DMS153 treated with DMSO at 0.1 percent for 48 hours (cell line): Measurements from ENCODE around the gene TSHZ3.

Experiments used
- DNase-seq: peaks from one replicate; lab custom pipeline; 2025; ENCODE audit not compliant: unreplicated experiment; lab: John Stamatoyannopoulos, UW

TSHZ3 gene

DNA sequence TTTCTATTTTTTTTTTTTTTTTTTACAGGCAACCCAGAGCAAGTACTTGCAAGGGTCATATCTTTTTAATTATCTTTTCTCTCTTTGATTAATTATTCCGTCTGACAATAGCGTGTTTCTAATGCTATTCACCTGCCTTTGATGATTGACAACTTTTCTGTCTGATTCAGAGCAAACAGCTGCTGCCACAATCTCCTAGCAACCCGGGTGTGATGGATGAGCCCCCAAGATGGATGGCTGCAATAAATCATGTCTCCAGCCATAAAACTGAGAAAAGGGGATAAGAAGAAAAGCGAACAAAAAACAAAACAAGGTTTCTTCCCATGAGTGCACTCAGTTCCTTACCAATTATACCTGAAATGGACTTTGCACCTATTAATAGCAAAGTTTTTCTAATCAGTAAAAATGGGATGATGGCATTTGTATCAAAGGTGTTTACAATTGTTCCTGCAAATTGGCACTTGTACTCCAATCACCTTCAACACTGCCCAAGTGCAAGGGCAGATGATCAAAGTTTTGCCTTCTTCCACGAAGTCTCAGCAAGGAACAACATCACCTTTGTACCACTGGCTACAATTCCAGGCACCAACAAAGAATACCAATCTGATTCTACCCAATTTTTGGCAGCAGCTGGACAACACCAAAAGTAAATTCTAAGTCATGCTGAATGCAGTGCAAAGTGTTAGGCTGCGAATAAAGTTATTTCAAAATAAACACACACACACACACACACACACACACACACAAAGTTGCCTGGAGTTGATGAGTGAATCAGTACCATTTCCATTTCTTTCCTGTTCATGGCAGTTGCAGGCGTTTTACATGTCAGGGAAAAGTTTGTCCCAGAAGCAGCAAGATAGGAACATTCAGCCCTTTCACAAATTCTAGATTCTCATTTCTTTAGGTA, 12.0 kb downstream of the TSHZ3 start:
- no peak for DNase-seq

DNA sequence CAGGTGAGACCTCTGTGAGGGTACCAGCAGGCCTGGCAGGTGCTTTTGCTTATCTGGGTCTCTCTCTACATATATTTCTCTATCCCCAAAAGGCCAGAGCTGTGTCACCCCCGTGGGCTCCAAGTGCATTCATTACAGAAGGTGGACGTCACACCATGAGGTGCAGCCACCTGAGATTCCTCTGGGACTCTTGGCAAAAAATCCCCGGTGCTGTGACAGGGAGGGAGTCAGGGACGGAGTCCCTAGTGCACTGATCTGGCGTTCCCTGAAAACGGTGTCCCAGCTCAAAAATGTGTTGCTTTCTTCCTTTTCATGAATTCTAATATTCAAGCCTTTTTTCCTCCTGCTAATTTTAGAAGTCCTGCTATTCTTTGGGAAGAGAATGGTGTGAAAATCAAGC, 13.5 kb downstream of the TSHZ3 start:
- no peak for DNase-seq

GRCh38 chr19:31334849-31335624, 14.2 kb downstream of the TSHZ3 start:
- DNase-seq, result no peak

DNA sequence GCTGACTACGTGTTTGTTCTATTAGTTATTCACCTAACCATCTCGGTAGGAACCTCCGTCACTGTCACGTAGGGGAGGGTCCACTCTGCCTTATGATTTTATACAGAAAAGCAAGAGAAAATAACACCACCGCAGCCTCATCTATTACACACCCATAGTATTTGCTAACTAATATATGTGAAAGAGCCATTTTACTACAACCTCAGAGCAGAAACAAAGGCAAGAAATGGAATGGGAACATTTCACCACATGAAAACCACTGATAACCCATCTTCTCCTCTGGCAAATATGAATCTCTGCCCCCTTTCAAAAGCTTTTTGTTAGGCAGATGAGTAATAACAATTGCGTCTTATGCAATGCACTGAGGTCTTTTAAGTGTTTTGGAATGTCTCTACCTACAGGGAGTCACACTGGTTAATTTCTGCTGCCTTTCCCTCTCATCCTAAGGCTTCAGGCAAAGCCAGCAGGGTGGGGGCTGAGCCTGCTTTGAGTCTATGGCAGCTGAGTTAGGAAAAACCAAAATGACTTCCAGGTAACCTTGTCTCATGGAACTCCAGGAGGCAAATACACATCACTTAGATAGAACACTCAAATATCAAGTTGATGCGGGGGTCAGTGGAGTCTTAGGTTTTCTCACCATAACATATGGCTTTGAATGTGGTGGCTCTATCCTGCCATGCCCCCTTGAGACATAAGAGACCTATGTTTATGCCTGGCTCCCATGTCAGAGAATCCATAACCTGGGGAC, 15.0 kb downstream of the TSHZ3 start:
- DNase-seq, result no peak

DNA sequence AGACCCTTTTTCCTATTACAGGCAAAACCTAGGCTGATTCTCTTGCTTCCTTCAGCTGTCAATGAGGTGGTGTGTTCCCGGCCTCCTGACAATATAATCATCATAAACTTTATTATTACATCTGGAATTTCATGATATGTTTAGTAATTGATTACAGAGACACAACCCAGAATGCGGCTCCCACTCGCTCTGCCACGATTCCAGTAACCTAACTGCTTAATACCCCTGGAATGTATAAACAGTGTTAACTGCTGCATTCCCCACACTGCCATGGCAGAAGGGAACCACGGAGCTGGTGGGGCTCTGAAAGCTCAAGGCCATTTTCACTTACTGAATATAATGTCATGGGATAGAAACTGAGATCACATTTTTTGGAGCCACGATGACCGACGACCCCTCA, 17.1 kb downstream of the TSHZ3 start:
- DNase-seq, result no peak

- DNase-seq, result no peak
Measured at GRCh38 chr19:31331536-31331935, 17.7 kb downstream of the TSHZ3 start.

- no peak for DNase-seq
Measured at GRCh38 chr19:31330761-31331160, 18.5 kb downstream of the TSHZ3 start.

DNA sequence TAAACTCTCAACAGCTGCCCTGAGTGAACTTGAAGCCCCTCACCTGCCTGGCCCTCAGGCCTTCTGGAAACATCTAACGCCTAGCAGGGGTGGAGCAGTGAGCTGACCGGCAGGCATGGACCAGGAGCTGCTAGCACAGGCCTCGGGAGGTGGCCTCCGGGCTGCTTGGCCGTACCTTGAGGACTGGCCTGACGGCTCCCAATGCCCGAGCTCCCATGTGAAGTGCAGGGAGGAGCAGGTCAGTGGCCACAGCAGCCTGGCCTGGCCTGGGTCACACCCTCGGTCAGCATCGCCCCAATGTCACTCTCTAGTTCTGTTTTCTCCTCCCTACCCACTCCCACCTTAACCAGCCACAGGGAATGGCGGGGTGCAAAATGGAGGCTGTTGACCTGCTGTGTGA, 19.0 kb downstream of the TSHZ3 start:
- no peak for DNase-seq

DNA sequence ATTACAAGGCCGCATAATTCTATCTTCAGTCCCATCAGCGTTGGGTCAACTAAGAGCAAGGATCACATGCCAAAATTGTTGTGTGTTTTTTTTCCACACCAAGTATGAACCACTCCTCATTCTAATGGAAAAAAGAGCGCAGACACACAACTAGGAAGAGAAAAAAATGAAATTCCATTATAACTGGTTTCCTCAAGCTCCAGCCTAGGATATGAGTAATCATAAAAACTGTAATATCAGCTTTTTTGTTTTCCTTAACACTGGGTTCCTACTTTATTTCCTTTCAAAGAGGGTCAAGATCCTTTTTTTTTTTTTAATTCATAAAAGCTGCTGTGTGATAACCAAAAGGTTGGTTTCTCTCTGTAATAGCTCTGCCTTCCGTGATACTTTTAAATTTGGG, 19.4 kb downstream of the TSHZ3 start:
- DNase-seq, result no peak

DNA sequence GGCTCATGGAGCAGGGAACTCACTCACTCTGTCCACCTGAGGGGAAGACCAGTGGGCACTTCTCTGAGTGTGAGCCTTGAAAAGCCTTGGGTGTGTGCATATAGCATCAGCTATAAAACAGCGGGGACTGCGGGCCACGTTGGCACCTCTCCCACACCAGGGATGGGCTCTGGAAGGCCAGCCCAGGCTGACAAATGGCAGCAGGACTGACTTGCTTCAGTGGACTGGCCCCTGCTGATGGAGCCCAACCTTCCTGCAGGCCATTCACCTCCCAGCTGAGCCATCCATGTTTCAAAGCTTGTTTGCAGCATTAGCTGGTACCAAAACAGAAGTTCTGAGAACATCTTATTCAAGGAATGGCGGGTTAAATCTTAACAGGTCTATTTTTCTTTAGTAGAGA, 21.0 kb downstream of the TSHZ3 start:
- no peak for DNase-seq

DNA sequence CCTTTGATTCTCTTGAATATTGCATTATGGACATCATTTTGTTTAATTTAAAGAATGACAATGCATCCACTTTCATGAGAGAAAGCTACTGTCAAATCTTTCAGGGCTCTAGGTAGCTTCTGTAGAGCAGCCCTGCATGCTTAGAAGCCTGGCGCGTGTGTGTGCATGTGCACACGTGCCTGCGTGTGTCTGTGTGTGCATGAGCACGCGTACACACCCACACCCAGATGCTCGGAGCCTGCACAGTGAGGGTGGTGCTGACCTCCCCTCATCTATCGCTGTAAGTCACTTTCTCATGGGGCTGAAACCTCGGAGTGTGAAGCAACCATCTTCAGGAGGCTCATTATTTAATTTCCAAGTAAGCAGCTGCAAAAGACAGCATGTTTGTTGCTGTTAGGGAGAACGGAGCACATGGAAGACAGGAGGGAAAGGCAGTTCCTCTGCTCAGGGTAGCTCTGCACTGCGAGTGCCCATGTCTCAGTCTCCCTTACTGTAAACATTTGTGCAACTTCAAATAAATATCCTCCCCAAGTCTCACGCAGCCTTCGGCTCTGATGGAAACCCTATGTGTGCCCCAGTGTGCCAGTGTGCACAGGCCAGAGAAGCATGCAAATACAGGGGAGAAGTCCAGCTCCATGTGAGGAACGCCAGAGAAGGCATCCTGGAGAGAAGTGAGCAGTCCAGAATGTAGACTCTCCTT, 22.8 kb downstream of the TSHZ3 start:
- no peak for DNase-seq

GRCh38 chr19:31325342-31325741, 23.9 kb downstream of the TSHZ3 start:
- no peak for DNase-seq

GRCh38 chr19:31319465-31319864, 29.8 kb downstream of the TSHZ3 start:
- no peak for DNase-seq

DNA sequence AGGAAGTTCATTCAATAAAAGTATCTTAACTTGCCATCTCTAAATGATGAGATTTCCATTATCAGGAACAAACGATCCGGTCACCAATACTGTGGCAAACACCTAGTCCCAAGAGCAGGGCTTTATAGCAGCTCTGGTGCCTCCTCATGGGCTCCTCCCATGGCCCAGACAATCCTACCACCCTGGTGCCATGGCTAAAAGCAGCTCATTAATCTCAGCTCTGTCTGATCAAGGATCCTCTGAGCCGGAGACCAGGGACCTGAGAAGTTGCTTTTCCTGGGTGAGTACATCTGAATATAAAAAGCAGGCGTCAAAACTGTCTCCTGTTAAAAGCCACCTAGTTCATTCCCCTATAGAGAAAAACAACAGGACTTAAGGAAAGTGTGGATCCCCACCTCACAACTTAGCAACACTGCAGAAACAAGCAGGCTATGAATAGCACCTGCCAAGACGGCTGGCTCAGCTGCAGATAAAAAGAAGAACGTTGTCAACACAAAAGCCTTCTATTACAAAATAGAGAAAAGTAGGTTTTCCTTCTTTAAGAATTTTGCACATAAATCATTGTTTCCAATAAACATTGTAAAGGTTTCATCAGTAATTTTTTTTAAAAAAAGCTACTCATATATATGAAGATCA, 30.3 kb downstream of the TSHZ3 start:
- DNase-seq, result no peak

- no peak for DNase-seq
Measured at GRCh38 chr19:31317570-31317969, 31.7 kb downstream of the TSHZ3 start.

DNA sequence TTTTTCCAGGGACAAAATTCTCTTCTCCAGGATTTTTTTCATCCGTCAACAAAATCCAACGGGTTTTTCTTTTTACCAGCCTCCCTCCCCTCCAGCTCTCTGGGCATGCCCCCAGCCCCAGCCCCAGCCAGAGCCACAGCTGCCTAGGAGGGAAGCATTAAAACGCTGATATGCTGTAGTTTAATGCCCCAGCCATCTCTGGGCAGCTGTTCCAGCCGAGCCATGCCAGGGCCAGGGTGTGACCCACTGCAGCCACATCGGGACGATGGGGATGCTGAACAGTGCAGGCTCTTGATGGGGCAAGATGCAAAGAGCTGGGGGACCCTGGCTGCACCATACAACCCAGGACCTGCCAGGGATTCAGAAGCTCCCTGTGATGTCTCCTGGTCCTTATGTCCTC, 32.1 kb downstream of the TSHZ3 start:
- no peak for DNase-seq

GRCh38 chr19:31316201-31316951, 32.9 kb downstream of the TSHZ3 start:
- DNase-seq, result no peak

DNA sequence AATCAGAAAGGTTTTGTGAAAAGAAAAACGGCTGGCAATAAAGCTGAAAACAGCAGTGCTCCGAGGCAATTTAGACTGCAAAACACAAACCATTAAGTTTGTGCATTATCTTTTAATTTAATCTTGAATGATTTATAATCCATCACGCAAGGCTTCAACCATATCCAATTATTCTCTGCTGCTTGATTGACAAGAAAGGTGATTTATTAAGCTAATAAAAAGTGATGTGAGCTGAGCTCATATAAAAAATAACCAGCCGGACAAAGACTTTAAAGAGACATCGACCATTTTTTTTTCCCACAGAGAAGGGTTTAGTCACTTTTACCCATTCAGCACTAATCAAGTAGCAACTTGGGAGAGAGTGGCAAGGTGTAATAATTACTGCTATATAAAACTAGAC, 33.6 kb downstream of the TSHZ3 start:
- no peak for DNase-seq

DNA sequence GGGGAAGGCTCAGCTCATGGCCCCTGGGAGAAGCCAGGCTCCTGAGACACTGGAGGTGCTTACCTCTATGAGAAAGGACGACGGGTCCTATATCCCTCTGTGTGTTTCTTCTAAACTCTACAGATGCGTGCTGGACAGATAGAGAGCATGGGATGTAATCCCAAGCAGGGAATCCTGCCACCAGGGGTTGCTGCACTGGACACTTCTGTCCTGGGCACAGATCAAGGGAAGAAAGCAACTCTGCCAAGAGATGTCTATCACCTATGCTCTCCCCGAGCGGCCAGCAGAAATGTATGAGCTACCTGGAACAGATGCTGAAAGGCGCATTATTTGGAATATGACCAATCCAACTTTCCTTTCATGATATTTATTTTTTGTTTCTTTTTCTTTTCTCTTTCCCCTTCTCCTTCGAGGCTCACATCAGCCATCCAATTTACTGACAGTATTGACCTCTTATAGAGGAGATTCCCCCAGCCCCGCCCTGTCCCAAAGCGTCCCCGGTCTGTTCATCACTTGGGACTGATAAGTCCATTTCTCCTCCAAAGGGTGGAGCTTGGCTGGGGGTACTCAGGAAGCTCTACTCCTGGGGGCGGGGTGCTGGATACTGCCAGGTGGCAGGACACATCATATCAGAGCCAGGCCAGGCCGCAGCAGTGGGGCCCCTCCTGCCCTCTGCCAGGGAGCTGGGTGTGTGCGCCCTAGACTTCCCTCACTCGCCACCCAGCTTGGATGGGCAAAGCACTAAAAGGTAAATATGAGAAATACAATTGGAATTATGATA, 34.2 kb downstream of the TSHZ3 start:
- DNase-seq, result no peak
